Erythroblast (primary cell): Measurements from ENCODE around the gene MORC3.

Experiments
- GATA1 ChIP-seq: IDR thresholded peaks from 2 replicates; pipeline ENCODE4 v1.6.1; 2011; ENCODE audit warnings: low read depth, mild to moderate bottlenecking, control low read depth, low read length, moderate library complexity
- POLR2A ChIP-seq: IDR thresholded peaks from 2 replicates; pipeline ENCODE4 v1.6.1; 2011; ENCODE audit warnings: mild to moderate bottlenecking, low read length

- TF ChIP-seq POLR2A: no peak
- no peak for TF ChIP-seq GATA1
Observed at GRCh38 chr21:36282568-36283230, 37.3 kb upstream of the MORC3 start.
